WTC11 (cell line): ENCODE results near the gene LRRC8C. TPM values are rescaled to one million over a fixed set of nuclear protein-coding genes. Genes with fewer than 3 reads are reported as not detected.

Source experiments
- ATAC-seq: fragments of 200-7000 bp; cut with Tn5 transposase; 2 replicates; pipeline ENCODE4 v1.10.0; 2021; ENCODE audit warnings: mild to moderate bottlenecking, moderate library complexity
- CTCF ChIA-PET: fragments of 300-600 bp; sonication (Branson Sonifier 250); formaldehyde crosslinking; loops from one replicate; lab custom pipeline; 2021; ENCODE audit warnings: antibody characterized with exemption; lab: Charles Lee
- POLR2A ChIA-PET: fragments of 350-600 bp; sonication (Branson Sonifier 250); formaldehyde crosslinking; loops from one replicate; lab custom pipeline; 2021; ENCODE audit warnings: antibody characterized with exemption; lab: Charles Lee
- DNase-seq: peaks from one replicate; pipeline ENCODE4 v3.0.0; 2021; ENCODE audit warnings: low spot score
- H3K27ac Mint-ChIP-seq: 2 replicates; pipeline ENCODE4 v1.8.0; 2021; ENCODE audit warnings: mixed read lengths
- H3K27me3 Mint-ChIP-seq: 2 replicates; pipeline ENCODE4 v1.8.0; 2021; ENCODE audit warnings: low read depth, mild to moderate bottlenecking, moderate library complexity, mixed read lengths
- H3K36me3 Mint-ChIP-seq: 2 replicates; pipeline ENCODE4 v1.8.0; 2021; ENCODE audit warnings: mixed read lengths
- H3K4me1 Mint-ChIP-seq: 2 replicates; pipeline ENCODE4 v1.8.0; 2022; ENCODE audit warnings: mixed read lengths
- H3K4me3 Mint-ChIP-seq: 2 replicates; pipeline ENCODE4 v1.8.0; 2021; ENCODE audit warnings: mild to moderate bottlenecking, moderate library complexity, mixed read lengths
- H3K9me3 Mint-ChIP-seq: 2 replicates; pipeline ENCODE4 v1.8.0; 2021; ENCODE audit warnings: mixed read lengths
- ATF1 ChIP-seq: sonication (generic); formaldehyde crosslinking; IDR thresholded peaks from 2 replicates; pipeline ENCODE4 v1.8.1; 2023; ENCODE audit warnings: mild to moderate bottlenecking, moderate library complexity, missing genetic modification reagents
- CREB1 ChIP-seq: sonication (generic); formaldehyde crosslinking; IDR thresholded peaks from 2 replicates; pipeline ENCODE4 v1.8.0; 2023; ENCODE audit warnings: mild to moderate bottlenecking, missing genetic modification reagents
- CREM ChIP-seq: sonication (generic); formaldehyde crosslinking; IDR thresholded peaks from 2 replicates; pipeline ENCODE4 v1.8.1; 2022; ENCODE audit warnings: mild to moderate bottlenecking, missing genetic modification reagents, moderate library complexity
- ETV6 ChIP-seq: sonication (generic); formaldehyde crosslinking; IDR thresholded peaks from 2 replicates; pipeline ENCODE4 v1.8.1; 2022; ENCODE audit warnings: mild to moderate bottlenecking, missing genetic modification reagents
- FOXJ3 ChIP-seq: sonication (generic); formaldehyde crosslinking; IDR thresholded peaks from 2 replicates; pipeline ENCODE4 v1.9.0; 2021; ENCODE audit warnings: missing genetic modification reagents, mild to moderate bottlenecking, borderline replicate concordance
- FOXK1 ChIP-seq: sonication (generic); formaldehyde crosslinking; IDR thresholded peaks from 2 replicates; pipeline ENCODE4 v1.8.0; 2022; ENCODE audit warnings: mild to moderate bottlenecking, moderate library complexity, missing genetic modification reagents
- HMGA2 ChIP-seq: fragments of 250-450 bp; sonication (Bioruptor Pico); IDR thresholded peaks from 2 replicates; pipeline ENCODE4 v1.4.0; 2021; ENCODE audit warnings: mild to moderate bottlenecking, moderate library complexity
- IRF2 ChIP-seq: sonication (generic); formaldehyde crosslinking; IDR thresholded peaks from 2 replicates; pipeline ENCODE4 v1.8.0; 2022; ENCODE audit warnings: low read depth, missing genetic modification reagents, borderline replicate concordance
- NFATC4 ChIP-seq: fragments of 250-450 bp; sonication (Bioruptor Pico); IDR thresholded peaks from 2 replicates; pipeline ENCODE4 v1.9.0; 2021; ENCODE audit warnings: mild to moderate bottlenecking
- NFYB ChIP-seq: sonication (generic); formaldehyde crosslinking; conservative IDR thresholded peaks from 2 replicates; pipeline ENCODE4 v1.8.0; 2022; ENCODE audit warnings: low read depth, missing genetic modification reagents
- ZBTB21 ChIP-seq: sonication (generic); formaldehyde crosslinking; IDR thresholded peaks from 2 replicates; pipeline ENCODE4 v1.8.1; 2023; ENCODE audit warnings: mild to moderate bottlenecking, missing genetic modification reagents, borderline replicate concordance
- ZNF416 ChIP-seq: fragments of 250-450 bp; sonication (Bioruptor Pico); IDR thresholded peaks from 2 replicates; pipeline ENCODE4 v1.9.0; 2021; ENCODE audit warnings: mild to moderate bottlenecking, inconsistent platforms
- total RNA-seq: library from RNA; stranded (reverse); gene quantifications from 3 replicates; pipeline ENCODE4 v1.2.3, GENCODE V29; 2021
- TF ChIP-seq, protein P1 (sequence below): fragments of 200-600 bp; IDR thresholded peaks from 2 replicates; pipeline ENCODE4 v1.8.0; 2022; ENCODE audit warnings: antibody characterized with exemption
- TF ChIP-seq, protein P2 (sequence below): sonication (generic); formaldehyde crosslinking; IDR thresholded peaks from 2 replicates; pipeline ENCODE4 v1.8.0; 2022; ENCODE audit warnings: mild to moderate bottlenecking, missing genetic modification reagents
- TF ChIP-seq, protein P3 (sequence below): sonication (generic); formaldehyde crosslinking; IDR thresholded peaks from 2 replicates; pipeline ENCODE4 v1.8.0; 2022; ENCODE audit warnings: missing genetic modification reagents
- TF ChIP-seq, protein P4 (sequence below): sonication (generic); formaldehyde crosslinking; IDR thresholded peaks from 2 replicates; pipeline ENCODE4 v1.8.0; 2023; ENCODE audit warnings: mild to moderate bottlenecking, missing genetic modification reagents
- TF ChIP-seq, protein P5 (sequence below): sonication (generic); formaldehyde crosslinking; IDR thresholded peaks from 2 replicates; pipeline ENCODE4 v1.8.1; 2022; ENCODE audit warnings: mild to moderate bottlenecking, missing genetic modification reagents, moderate library complexity, borderline replicate concordance

LRRC8C gene
- total RNA-seq, 1 experiment from 2014 or later: 1.8 TPM

DNA sequence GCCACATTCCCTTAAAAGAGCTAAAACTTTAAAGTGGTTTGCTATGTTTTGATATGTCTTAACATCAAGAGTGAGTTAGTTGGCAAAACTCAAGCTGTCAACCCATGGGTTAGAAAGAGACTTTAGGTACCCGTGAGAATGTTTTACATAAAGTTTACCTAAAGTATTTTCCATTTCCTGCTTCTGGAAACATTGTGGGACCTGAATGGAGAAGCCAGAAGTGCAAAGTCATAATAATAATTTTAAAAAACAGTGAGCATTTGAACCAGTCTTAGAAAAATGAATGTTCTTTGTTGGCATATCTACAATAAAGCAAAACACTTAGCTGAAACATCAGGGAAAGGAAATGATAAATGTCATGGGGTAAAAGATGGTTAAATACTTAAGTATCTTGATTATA lies 34.8 kb downstream of the LRRC8C start (continued):
- TF ChIP-seq, protein P1, sequence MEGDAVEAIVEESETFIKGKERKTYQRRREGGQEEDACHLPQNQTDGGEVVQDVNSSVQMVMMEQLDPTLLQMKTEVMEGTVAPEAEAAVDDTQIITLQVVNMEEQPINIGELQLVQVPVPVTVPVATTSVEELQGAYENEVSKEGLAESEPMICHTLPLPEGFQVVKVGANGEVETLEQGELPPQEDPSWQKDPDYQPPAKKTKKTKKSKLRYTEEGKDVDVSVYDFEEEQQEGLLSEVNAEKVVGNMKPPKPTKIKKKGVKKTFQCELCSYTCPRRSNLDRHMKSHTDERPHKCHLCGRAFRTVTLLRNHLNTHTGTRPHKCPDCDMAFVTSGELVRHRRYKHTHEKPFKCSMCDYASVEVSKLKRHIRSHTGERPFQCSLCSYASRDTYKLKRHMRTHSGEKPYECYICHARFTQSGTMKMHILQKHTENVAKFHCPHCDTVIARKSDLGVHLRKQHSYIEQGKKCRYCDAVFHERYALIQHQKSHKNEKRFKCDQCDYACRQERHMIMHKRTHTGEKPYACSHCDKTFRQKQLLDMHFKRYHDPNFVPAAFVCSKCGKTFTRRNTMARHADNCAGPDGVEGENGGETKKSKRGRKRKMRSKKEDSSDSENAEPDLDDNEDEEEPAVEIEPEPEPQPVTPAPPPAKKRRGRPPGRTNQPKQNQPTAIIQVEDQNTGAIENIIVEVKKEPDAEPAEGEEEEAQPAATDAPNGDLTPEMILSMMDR: no peak
- TF ChIP-seq FOXK1 (CRISPR knock-in tag) (no peak), ZNF416 (CRISPR knock-in tag) (no peak), NFYB (CRISPR knock-in tag) (no peak), NFATC4 (CRISPR knock-in tag) (no peak), HMGA2 (CRISPR knock-in tag) (no peak), CREM (CRISPR knock-in tag) (no peak), CREB1 (CRISPR knock-in tag) (no peak), ETV6 (CRISPR knock-in tag) (no peak), ATF1 (CRISPR knock-in tag) (no peak), IRF2 (CRISPR knock-in tag) (no peak)
- TF ChIP-seq, protein P2, sequence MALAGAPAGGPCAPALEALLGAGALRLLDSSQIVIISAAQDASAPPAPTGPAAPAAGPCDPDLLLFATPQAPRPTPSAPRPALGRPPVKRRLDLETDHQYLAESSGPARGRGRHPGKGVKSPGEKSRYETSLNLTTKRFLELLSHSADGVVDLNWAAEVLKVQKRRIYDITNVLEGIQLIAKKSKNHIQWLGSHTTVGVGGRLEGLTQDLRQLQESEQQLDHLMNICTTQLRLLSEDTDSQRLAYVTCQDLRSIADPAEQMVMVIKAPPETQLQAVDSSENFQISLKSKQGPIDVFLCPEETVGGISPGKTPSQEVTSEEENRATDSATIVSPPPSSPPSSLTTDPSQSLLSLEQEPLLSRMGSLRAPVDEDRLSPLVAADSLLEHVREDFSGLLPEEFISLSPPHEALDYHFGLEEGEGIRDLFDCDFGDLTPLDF (CRISPR knock-in tag): no peak
- TF ChIP-seq, protein P3, sequence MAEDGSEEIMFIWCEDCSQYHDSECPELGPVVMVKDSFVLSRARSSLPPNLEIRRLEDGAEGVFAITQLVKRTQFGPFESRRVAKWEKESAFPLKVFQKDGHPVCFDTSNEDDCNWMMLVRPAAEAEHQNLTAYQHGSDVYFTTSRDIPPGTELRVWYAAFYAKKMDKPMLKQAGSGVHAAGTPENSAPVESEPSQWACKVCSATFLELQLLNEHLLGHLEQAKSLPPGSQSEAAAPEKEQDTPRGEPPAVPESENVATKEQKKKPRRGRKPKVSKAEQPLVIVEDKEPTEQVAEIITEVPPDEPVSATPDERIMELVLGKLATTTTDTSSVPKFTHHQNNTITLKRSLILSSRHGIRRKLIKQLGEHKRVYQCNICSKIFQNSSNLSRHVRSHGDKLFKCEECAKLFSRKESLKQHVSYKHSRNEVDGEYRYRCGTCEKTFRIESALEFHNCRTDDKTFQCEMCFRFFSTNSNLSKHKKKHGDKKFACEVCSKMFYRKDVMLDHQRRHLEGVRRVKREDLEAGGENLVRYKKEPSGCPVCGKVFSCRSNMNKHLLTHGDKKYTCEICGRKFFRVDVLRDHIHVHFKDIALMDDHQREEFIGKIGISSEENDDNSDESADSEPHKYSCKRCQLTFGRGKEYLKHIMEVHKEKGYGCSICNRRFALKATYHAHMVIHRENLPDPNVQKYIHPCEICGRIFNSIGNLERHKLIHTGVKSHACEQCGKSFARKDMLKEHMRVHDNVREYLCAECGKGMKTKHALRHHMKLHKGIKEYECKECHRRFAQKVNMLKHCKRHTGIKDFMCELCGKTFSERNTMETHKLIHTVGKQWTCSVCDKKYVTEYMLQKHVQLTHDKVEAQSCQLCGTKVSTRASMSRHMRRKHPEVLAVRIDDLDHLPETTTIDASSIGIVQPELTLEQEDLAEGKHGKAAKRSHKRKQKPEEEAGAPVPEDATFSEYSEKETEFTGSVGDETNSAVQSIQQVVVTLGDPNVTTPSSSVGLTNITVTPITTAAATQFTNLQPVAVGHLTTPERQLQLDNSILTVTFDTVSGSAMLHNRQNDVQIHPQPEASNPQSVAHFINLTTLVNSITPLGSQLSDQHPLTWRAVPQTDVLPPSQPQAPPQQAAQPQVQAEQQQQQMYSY: no peak
- TF ChIP-seq, protein P4, sequence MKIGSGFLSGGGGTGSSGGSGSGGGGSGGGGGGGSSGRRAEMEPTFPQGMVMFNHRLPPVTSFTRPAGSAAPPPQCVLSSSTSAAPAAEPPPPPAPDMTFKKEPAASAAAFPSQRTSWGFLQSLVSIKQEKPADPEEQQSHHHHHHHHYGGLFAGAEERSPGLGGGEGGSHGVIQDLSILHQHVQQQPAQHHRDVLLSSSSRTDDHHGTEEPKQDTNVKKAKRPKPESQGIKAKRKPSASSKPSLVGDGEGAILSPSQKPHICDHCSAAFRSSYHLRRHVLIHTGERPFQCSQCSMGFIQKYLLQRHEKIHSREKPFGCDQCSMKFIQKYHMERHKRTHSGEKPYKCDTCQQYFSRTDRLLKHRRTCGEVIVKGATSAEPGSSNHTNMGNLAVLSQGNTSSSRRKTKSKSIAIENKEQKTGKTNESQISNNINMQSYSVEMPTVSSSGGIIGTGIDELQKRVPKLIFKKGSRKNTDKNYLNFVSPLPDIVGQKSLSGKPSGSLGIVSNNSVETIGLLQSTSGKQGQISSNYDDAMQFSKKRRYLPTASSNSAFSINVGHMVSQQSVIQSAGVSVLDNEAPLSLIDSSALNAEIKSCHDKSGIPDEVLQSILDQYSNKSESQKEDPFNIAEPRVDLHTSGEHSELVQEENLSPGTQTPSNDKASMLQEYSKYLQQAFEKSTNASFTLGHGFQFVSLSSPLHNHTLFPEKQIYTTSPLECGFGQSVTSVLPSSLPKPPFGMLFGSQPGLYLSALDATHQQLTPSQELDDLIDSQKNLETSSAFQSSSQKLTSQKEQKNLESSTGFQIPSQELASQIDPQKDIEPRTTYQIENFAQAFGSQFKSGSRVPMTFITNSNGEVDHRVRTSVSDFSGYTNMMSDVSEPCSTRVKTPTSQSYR (CRISPR knock-in tag): no peak

DNA sequence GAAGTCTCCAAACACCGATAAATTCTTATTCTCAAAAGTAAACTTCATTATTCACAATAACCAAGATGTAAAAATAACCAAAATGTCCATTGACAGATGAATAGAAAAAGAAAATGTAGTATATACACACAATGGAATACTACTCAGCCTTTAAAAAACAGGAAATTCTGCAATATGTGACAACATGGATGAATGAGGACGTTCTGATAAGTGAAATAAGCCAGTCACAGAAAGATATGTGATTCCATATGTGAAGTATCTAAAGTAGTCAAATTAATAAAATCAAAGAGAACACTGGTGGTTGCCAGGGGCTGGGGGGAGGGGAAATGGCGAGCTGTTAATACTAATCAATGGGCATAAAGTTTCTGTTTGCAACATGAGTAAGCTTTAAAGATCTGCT lies 36.0 kb downstream of the LRRC8C start:
- POLR2A ChIA-PET: no interaction called here
- H3K36me3 Mint-ChIP-seq: no peaks in the 10 kb centered on the region
- H3K9me3 Mint-ChIP-seq: peaks cover 10% of the 10 kb centered on the region

More for the DNA sequence above, 36.0 kb downstream of the LRRC8C start:
- H3K27ac Mint-ChIP-seq: no peak overlapping the region
- no peak for TF ChIP-seq CREM (CRISPR knock-in tag)
- TF ChIP-seq, protein P5, sequence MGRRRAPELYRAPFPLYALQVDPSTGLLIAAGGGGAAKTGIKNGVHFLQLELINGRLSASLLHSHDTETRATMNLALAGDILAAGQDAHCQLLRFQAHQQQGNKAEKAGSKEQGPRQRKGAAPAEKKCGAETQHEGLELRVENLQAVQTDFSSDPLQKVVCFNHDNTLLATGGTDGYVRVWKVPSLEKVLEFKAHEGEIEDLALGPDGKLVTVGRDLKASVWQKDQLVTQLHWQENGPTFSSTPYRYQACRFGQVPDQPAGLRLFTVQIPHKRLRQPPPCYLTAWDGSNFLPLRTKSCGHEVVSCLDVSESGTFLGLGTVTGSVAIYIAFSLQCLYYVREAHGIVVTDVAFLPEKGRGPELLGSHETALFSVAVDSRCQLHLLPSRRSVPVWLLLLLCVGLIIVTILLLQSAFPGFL: no peak
- TF ChIP-seq ZBTB21 (CRISPR knock-in tag): no peak
- TF ChIP-seq FOXJ3 (CRISPR knock-in tag): no peak
- H3K27me3 Mint-ChIP-seq: no peaks in the 10 kb centered on the region; the same call in 1 of the 2 replicates
- H3K4me1 Mint-ChIP-seq: no peaks in the 10 kb centered on the region
- DNase-seq: no peak
- CTCF ChIA-PET: interaction anchor here (2.6 kb wide), 1 partner anchor 94 kb away, joined by 10 read pairs; no protein-coding TSS in a partner anchor
- no peak for ATAC-seq
- no peak overlapping the region for H3K4me3 Mint-ChIP-seq
